Measurements from ENCODE around the gene PPP2R1B.

- TF ChIP-seq CTCF (conservative IDR thresholded peaks at IDR 0.05; ENCODE audit: low read depth, low read length) (no peak), EZH2 (IDR thresholded peaks at IDR 0.05; ENCODE audit: borderline replicate concordance, low read depth, low read length, poor library complexity, severe bottlenecking) (no peak)
Measured at GRCh38 chr11:111774955-111775710, 8.9 kb upstream of the PPP2R1B start.

All from A673 (cell line).